DND-41 (cell line): ENCODE measurements around the gene CYB5B.

Experiments used
- CTCF ChIP-seq: IDR thresholded peaks from 2 replicates; pipeline ENCODE4 v1.5.1; 2012; ENCODE audit warnings: borderline replicate concordance, low read length, moderate library complexity, mild to moderate bottlenecking; ENCODE audit not compliant: poor library complexity, severe bottlenecking; ENCODE audit errors: extremely low read depth
- EZH2 ChIP-seq: IDR thresholded peaks from 3 replicates; pipeline ENCODE4 v1.6.1; 2012; ENCODE audit warnings: borderline replicate concordance, low read depth, mild to moderate bottlenecking, moderate library complexity, low read length, inconsistent platforms; ENCODE audit not compliant: severe bottlenecking

DNA sequence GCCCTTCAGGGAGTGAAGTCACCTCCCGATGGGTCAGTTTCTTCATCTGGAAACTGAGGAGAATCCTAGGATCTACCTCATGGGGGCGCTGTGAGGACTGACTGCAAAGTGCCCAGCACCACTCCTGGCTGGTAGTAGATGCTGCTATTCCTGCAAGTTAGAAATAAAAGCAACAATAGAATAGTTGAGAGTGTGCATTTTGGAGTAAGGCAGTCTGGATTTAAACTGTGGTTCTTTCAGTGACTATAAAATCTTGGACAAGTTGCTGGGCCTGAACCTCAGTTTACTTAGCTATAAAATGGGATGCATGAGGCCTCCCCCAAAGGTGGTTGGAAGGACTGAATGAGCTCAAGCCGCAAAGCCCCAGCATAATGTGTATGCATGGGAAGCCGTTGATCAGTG is 70.6 kb downstream of the CYB5B start:
- TF ChIP-seq CTCF: peak; percentile 42
- no peak for TF ChIP-seq EZH2
